Astrocyte of the cerebellum (primary cell): ENCODE measurements around the gene TTC17.
"Not testable (repeated sequence)": the region's sequence is repeated elsewhere in the genome, so short reads cannot be mapped to it uniquely, and the experiment has no call there.

Experiments used
- DNase-seq: peaks from one replicate; pipeline ENCODE4 v3.0.0-alpha.2; 2011; ENCODE audit warnings: low read depth
- H3K4me3 ChIP-seq: 2 replicates; pipeline ENCODE4 v1.5.1; 2011; ENCODE audit warnings: mild to moderate bottlenecking, low read depth, low read length, moderate library complexity
- in situ Hi-C: cut with HindIII; loops from 2 replicates; pipeline ENCODE4 v1.10.0; 2017; ENCODE audit warnings: low sequenced_read_pairs
- TF ChIP-seq, protein P1 (sequence below): IDR thresholded peaks from 2 replicates; pipeline ENCODE4 v1.5.1; 2012; ENCODE audit warnings: low read length, low read depth, moderate library complexity, mild to moderate bottlenecking; ENCODE audit errors: missing control alignments

TTC17 gene

GRCh38 chr11:43440486-43440885 lies 81.8 kb downstream of the TTC17 start:
- no peak overlapping the region for H3K4me3 ChIP-seq
- TF ChIP-seq, protein P1, sequence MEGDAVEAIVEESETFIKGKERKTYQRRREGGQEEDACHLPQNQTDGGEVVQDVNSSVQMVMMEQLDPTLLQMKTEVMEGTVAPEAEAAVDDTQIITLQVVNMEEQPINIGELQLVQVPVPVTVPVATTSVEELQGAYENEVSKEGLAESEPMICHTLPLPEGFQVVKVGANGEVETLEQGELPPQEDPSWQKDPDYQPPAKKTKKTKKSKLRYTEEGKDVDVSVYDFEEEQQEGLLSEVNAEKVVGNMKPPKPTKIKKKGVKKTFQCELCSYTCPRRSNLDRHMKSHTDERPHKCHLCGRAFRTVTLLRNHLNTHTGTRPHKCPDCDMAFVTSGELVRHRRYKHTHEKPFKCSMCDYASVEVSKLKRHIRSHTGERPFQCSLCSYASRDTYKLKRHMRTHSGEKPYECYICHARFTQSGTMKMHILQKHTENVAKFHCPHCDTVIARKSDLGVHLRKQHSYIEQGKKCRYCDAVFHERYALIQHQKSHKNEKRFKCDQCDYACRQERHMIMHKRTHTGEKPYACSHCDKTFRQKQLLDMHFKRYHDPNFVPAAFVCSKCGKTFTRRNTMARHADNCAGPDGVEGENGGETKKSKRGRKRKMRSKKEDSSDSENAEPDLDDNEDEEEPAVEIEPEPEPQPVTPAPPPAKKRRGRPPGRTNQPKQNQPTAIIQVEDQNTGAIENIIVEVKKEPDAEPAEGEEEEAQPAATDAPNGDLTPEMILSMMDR, result no peak
- no peak for DNase-seq
- in situ Hi-C loops, result no loop called here

GRCh38 chr11:43443811-43444210 lies 85.1 kb downstream of the TTC17 start:
- in situ Hi-C loops, result no loop called here
- no peak overlapping the region for H3K4me3 ChIP-seq
- DNase-seq, result no peak
- TF ChIP-seq, protein P1, result no peak

DNA sequence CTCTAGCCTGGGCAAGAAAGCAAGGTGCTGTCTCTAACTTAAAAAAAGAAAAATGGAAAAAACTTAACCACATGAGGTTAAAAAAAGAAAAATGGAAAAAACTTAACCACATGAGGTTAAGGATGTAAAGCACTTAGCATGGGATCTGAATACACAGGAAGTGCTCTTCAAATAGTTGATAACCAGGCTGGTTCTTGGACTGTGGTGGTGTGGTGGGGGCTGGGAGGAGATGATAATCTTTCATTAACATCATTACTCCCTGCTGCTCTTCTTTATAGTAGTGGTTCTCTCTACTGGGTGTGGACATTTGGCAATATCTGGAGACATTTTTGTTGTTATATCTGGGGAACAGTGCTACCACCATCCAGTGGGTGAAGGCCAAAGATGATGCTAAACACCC lies 88.4 kb downstream of the TTC17 start:
- in situ Hi-C loops, result no loop called here
- H3K4me3 ChIP-seq, result no peak overlapping the region
- TF ChIP-seq, protein P1, result no peak
- no peak for DNase-seq

GRCh38 chr11:43458486-43458885 lies 99.8 kb downstream of the TTC17 start:
- in situ Hi-C loops, result no loop called here
- TF ChIP-seq, protein P1, result no peak
- no peak for DNase-seq
- no peak overlapping the region for H3K4me3 ChIP-seq

- in situ Hi-C loops, result no loop called here
Observed at GRCh38 chr11:43459246-43459645, 100.5 kb downstream of the TTC17 start.

DNA sequence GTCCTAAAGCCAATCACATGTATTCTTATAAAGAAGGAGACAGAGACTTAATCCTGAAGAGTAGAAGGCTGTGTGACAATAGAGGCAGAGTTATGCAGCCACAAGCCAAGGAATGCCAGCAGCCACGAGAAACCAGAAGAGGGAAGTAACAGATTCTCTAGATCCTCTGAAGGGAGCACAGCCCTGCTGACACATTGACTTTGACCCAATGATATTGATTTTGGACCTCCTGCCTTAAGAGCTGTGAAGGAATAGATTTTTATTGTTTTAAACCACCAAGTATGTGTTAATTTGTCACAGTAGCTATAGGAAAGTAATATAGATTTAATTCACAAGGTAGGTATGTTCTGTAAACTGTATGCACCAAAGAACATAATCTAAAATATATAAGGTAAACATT lies 103.6 kb downstream of the TTC17 start:
- no peak overlapping the region for H3K4me3 ChIP-seq
- TF ChIP-seq, protein P1, result no peak
- DNase-seq, result no peak
- in situ Hi-C loops, result no loop called here

More at GRCh38 chr11:43459246-43459645, 100.5 kb downstream of the TTC17 start:
- no peak for DNase-seq
- TF ChIP-seq, protein P1, result no peak
- no peak overlapping the region for H3K4me3 ChIP-seq

DNA sequence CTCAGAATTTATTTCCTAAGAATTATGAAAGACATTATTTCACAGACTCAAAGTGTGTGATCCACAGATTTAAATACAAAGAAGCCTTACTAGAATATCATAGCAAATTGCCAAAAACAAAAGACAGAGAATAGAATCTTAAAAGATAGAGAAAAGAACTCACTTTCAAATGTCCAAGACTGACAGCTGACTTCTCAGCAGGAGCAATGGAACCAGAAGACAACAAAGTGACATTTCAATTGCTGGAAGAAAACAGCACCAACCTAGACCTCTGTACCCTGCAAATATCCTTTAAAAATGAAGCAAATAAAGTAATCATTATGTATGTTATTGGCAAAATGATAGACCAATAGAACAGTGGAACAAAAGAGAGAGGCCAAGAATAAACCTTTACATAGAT lies 109.2 kb downstream of the TTC17 start:
- no peak for DNase-seq
- H3K4me3 ChIP-seq, result no peak overlapping the region
- TF ChIP-seq, protein P1, result no peak
- in situ Hi-C loops, result no loop called here

GRCh38 chr11:43477491-43477890 lies 118.8 kb downstream of the TTC17 start:
- DNase-seq, H3K4me3 ChIP-seq, in situ Hi-C loops: not testable (repeated sequence)
